ENCODE measurements around the gene TRIM24.
"Not testable (repeated sequence)": the region's sequence is repeated elsewhere in the genome, so short reads cannot be mapped to it uniquely, and the experiment has no call there.

The TRIM24 gene

DNA sequence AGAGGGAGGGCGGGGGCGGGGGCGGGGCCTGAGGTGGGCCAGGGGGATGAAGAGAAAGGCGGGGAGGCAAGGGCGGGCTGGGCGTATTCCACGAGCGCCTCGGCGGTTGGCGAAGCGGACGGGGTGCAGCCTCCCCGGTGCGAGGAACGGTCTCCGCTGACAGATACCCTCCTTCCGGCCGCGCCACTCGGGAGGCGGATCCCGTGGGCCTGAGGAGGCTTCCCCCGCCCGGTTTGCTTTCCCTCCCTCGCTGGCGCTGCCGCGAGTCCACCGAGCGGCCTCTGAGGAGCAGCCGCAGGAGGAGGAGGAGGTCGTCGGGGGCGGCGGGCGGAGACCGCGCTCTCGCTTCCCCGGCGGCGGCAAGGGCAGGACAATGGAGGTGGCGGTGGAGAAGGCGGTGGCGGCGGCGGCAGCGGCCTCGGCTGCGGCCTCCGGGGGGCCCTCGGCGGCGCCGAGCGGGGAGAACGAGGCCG lies at the start of gene TRIM24:
Gene TRIM24 (plus strand): TSS at position 84 of the 473 bp plus-strand sequence. CDS start 290 bp downstream, at position 374.
- DNase-seq (ENCODE audit: low spot score): peak; percentile 98

DNA sequence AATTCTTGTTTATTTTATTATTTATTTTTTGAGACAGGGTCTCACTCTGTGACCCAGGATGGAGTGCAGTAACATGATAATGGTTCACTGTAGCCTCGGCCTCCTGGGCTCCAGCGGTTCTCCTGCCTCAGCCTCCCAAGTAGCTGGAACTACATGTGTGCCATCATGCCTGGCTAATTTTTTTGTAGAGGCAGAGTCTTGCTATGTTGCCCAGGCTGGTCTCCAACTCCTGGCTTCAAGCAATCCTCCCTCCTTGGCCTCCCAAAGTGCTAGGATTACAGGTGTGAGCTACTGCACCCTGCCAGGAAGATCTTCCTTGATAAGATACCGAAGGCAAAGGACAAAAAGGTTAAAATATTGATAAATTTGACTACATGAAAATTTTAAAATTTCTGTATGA lies 48.0 kb upstream of the TRIM24 start:
- DNase-seq (ENCODE audit: low spot score): not testable (repeated sequence)

DNA sequence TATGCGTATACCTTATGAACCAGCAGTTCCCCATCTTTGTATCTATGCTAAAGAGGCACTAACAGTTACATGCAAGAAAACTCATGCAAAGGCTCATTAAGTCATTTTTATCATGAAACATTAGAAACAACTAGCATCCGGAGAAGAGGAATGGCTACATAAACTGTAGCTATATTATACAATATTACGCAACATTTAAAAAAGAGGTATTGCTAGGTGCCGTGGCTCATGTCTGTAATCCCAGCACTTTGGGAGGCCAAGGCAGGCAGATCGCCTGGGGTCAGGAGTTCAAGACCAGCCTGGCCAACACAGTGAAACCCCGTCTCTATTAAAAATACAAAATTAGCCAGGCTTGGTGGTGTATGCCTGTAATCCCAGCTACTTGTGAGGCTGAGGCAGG lies 47.1 kb upstream of the TRIM24 start:
- not testable (repeated sequence) for DNase-seq (ENCODE audit: low spot score)

DNA sequence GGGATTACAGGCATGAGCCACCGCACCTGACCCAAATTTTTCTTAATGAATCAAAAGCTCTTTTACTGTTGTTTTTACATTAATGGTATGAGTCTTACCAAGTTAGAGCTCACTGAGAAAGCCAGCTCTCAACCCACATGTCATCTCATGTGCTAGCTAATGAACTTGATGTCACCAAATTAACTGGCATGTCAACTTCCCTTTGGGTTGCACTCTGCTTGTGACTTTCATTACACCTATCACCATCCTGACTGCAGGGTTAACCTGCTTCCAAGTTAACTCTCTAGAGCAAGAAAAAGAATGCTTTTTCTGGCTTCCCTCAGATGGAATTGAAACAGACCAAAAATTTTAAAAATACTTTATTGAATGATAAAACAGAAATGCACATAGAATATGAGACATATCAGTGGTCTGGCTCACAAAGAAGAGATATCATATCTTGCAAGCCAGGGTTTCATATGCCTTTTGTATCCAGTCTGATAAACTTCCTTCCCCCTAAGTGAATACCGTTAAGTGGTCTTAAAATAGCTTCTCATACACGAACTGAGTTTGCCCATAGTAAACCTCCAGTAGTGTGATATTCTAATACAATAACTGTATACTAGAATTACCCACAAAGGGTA lies 42.9 kb upstream of the TRIM24 start:
- no peak for DNase-seq (ENCODE audit: low spot score)

DNA sequence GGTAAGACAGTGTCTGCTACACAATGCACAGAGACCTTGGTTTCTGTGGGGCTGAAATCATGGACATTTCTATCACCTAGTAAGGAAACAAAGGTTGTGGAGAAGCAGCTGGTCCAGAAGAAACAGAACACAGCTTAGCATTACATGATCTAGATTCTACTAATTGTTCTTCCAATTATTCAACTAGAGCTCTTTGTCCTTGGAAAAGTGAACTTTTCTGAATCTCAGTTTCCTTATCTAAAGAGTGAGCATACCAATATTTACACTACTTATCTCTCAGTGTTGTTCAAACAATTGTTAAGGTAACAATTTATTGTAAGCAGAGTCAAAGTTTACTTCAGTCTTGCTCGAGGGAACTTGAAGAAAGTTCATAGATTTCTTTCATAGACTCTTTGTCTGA lies 42.3 kb upstream of the TRIM24 start:
- DNase-seq (ENCODE audit: low spot score): no peak

DNA sequence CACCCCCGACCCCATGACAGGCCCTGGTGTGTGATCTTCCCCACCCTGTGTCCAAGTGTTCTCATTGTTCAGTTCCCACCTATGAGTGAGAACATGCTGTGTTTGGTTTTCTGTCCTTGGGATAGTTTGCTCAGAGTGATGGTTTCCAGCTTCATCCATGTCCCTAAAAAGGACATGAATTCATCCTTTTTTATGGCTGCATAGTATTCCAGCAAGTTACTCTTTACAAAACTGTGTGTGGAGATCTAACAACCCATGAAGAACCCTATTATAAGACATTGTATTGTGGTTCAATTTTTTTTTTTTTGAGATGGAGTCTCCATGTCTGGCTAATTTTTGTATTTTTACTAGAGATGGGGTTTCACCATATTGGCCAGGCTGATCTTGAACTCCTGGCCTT lies 41.7 kb upstream of the TRIM24 start:
- DNase-seq (ENCODE audit: low spot score): not testable (repeated sequence)

DNA sequence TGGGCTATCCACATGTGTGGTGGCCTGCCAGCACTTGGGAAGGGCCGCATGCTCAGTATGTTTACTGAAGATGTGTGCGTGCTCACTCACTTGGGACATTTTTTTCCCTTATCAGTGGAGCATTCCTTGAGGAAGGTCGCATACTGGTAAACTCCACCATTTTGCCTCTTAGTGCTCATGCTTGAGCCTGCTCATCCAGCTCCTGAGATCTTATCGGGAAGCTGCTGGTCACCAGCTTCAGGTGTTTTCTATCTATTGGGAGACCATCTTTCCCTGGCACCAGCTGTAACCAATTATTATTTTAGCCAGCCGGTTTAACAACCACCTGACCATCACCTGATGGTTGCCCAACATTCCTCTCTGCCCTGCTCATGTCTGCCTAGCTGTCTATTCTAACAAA lies 35.0 kb upstream of the TRIM24 start:
- DNase-seq (ENCODE audit: low spot score): no peak

DNA sequence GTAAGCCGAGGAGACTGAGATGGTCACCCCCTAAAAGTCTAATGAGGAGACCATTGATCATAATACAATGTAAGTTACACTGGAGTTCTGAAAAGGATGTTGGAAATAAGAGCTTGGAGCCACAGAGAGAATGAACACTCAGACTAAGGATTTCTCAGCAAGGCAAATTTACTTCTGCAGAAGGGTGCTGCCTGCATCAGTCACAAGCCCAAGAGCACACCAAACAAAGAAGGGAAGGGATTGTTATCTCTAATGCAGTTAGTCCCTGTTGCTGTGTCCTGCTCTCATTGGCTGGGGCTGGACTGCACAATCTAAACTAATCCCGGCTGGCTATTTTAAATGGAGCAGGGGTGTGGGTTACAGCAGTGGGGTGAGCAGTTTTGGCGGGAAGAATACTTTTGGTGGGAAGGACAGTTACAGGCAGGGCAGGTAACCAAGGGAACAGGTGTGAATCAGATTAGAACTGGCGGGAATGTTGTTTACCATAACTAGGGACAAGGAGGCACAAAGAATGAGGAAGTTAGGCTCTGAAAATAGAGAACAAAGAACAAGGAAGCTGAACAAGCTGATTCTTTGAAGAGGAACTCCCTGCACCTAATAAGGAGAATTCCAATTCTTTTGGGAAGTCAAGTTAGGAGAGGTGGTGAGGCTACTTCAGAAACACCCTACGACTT lies 30.3 kb upstream of the TRIM24 start:
- DNase-seq (ENCODE audit: low spot score): peak; percentile 55

DNA sequence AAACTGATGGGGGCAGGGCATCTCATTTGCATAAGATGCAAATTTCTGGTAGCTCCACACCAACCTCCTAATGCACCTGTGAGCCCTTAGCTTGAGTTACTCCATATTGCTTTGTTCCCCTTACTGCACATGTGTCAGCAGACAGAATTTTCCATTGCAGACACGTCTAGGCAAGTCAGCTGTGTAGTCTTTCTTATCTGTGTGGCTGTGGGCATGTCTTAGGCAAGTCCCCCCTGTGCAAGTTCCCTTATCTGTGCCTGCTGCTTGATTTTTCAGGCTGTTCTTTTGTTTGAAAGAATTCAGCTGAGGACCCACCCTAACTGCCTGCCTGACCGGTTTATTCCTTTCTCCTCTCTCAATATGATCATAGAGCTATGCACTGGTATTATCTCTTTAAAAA lies 28.5 kb upstream of the TRIM24 start:
- DNase-seq (ENCODE audit: low spot score): no peak

DNA sequence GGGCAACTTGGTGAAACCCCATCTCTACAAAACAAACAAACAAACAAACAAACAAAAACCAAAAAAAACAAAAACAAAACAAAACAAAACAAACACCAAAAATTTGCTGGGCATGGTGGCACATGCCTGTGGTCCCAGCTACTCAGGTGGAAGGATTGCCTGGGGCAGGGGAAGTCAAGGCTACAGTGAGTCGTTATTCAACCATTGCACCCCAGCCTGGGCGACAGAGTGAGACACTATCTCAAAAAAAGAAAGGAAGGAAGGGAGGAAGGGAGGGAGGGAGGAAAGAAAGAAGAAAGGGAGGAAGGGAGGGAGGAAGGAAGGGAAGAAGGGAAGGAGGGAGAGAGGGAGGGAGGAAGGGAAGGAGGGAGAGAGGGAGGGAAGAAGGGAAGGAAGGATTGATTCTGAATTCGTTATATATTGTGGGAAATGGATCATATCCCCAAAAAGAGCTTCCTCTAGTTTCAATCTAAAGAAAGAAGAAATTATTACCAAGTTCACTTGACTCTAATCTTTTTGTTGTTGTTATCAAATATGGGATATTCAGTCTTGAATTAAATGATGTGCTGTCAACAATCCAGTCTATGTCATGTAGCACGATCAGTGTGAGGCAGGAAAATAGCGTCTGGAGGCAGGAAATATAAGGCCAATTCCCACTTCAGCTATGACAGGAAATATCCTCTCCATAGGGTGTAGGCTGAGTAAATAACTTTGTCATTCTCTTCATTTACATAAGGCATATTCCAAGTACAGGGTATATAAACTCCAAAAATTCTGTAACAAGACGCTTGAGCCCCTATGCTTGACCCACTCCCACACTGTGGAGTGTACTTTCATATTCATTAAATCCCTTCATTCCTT lies 26.2 kb upstream of the TRIM24 start:
- no peak for DNase-seq (ENCODE audit: low spot score)

DNA sequence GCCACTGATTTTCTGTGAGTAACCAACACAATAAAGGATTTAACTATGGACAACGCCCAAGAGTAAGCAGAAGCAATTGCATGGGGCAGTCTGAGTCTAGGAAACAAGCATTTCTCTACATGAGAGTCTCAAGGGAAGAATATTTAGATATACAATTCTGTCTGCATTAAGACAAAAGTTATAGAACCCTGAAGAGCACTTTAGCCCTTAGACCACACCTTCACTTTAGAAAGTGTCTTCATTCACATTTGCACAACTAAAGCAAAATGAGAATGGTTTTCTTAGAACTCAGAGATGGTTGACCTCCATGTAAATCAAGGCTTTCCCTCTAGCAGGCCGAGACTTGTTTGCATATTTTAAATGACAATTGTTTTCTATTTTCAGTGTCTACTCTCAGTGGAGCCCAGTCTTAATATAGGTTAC lies 25.5 kb upstream of the TRIM24 start:
- DNase-seq (ENCODE audit: low spot score): no peak

DNA sequence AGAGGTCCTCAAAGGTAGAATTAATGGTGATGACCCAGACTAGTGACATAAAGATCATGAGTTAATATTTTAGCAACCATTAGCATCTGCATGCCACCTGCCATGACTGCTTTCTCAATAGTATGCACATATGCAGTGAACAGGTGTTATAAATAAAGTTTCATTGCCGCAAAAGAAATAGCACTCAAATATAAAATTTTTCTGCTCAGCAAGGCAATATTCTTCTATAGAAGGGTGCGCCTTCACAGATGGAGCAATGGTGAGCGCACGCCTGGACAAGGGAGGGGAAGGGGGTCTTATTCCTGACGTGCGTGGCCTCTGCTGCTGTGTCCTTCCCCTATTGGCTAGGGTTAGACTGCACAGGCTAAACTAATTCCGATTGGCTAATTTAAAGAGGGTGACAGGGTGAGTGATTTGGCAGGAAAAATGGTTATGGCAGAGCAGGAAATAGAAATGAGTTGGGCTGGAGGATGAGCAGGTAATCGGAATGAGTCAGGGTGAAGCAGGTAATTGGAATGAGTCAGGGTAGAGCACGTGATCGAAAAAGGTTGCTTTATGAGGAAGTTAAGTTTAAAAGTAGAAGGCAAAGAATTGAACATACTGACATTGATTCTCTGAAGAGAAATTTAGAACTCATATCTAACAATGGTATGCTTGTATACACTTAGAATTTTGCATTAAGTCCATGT lies 24.7 kb upstream of the TRIM24 start:
- peak; percentile 57 for DNase-seq (ENCODE audit: low spot score)

DNA sequence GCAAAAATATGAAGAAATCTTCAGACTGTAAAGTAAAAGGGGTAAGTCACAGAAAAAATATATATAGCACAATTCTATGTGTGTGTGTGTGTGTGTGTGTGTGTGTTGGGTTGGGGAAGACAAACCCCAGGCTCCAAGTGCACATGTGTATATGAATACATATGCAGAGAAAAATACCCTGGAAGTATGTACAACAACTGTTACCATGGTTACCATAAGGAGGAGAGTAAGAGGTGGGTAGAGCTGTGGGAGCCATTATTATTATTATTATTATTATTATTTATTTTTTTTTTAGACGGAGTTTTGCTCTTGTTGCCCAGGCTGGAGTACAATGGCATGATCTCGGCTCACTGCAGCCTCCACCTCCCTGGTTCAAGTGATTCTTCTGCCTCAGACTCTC lies 23.7 kb upstream of the TRIM24 start:
- no peak for DNase-seq (ENCODE audit: low spot score)

DNA sequence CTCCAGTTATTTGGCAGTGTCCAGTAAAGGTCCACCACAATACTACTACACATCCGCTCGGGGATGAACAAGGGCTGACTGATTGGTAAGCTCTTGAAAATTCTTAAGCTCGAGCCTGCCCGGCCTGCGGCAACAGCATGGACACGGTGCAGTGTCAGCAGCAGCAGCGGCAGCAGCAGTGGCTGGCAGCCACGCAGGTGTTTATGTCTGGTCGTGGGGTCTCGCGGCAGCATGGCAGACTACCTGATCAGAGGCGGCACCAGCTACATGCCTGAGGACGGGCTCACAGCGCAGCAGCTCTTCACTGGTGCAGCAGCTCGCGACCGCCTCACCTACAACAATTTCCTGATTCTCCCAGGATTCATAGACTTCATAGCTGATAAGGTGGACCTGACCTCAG lies 19.6 kb upstream of the TRIM24 start:
- no peak for DNase-seq (ENCODE audit: low spot score)

DNA sequence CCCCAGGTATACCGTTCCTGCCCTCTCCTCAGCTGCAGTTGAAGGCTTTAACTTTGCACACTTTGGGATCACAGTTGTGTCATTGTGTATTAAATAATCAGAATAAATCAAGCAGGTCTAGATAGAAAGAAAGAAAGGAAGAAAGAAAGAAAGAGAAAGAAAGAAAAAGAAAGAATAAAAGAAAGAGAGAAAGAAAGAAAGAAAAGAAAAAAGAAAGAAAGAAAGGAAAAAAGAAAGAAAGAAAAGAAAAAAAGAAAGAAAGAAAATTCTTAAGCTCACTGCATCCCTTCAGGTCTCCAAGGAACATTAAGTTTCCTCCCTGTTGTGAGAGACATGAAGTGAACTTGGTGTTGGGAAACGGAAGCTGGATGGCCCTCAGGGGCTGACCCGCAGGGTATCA lies 17.2 kb upstream of the TRIM24 start:
- DNase-seq (ENCODE audit: low spot score): no peak

DNA sequence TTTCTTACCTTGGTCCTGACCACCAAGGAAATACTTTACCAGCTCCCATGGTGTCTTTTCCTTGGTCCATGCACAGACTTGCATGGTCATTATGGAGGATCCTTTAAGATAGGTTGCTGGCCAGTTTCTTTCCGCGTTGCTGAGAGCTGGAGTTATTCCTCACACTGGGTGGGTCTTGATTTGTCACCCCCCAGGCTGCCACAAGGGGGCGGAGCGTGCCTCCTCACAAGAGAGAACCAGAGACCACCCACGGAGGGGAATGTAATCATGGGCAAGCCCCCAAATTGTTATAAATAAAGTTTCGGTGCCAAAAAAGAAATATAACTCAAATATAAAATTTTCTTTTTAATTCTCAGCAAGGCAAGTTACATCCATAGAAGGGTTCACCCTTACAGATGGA lies 10.5 kb upstream of the TRIM24 start:
- DNase-seq (ENCODE audit: low spot score): no peak

DNA sequence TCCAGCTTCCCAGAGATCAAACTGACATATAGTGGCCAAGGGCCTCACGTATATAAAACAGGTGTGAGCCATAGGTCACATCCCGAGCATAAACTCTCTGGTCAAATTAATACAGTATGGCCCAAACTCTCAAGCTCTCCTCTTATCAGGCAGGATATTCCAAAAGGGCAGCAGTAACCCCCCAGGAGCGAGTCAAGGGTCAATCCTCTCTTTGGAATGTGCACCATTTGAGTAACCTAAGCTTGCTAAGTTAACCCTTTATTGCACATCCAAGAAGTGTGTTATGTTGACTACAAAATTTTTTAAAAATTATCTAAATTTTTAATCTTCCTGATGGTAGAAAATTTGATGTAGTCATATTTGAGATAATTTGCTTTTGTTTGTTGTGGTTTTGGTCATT lies 4.5 kb upstream of the TRIM24 start:
- no peak for DNase-seq (ENCODE audit: low spot score)

DNA sequence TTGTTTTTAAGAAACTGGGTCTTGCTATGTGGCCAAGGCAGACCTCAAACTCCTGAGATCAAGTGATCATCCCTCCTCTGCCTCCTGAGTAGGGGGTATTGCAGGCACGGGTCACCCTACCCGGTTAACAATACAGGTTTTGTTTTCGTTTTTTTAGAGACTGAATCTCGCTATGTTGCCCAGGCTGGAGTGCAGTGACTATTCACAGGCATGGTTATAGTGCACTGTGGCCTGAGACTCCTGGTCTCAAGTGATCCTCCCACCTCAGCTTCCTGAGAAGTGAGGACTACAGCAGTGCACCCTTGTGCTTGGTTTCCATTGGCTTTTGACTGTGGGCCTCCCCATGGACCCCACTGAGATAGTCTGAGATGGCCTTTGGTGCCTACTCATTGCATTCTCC lies 3.8 kb upstream of the TRIM24 start:
- DNase-seq (ENCODE audit: low spot score): no peak

DNA sequence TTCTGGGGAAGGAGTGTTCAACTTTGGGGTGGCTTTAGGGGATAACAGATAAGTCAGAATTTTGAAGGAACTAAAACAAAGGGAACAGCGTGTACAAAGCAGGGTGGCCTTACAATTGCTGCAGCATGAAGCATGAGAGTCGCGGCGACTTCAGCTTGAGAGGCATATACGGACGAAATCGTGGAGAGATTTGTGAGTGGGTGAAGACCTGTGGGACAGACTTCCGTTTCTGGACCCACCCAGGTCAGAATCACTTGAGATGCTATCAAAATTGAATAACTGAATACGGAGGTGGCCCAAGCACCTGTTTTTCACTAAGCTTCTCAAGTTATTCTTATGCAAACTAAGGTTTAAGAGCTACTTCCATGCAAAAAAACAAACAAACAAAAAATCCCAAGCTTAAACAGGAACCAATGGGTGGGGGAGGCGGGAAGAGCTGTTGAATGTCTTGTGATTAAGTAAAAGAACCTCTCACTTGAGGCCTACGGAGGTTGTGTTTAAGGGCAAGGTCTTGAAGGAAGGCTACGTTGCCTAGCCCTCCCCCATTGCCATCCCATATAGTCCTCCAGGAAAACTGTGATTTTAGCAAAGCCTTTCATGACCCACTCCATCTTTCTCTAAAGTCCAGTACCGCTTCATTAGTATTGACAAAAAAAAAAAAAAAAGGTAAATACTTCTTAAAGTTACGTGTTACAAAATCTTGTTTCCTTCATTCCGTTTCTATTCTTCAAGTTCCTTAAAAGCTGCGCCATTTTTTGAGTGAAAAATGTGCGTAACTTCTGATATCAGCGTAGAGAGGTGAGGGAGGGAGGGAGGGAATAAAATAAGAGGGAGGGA lies 1.3 kb upstream of the TRIM24 start:
- DNase-seq (ENCODE audit: low spot score): no peak

DNA sequence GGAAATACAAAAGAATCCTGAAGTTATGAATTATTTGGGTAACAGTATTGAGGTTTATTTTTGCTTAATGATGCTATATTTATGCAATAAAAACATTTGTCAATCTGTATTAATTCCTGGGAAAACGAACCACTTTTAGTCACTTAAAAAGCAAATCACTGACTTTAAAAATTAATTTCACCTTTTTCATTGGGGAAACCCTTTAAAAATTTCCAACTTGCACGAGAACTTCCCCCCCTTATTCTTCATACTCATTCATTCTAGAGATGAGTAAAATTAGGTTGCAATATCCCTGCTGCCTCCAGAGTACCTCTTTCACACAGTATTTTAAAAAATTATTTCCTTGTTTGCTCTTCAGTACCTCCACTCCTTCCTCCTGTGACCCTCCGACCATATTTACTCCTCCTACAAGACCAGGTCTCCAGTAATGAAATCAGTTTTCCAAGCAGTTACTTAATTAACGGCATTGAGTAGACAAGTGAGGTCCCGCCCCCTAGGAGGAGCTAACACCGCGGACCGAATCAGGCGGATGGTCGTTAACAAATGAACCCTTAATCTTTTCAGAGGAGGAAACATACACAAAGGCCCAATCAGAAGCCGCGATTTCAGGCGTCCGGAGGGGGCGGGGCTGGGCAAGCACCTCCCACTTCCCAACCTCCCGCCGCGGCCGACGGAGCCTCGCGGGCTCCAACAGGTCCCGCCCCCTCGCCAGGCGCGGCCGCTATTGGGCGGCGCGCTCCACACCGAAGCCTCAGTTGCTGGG lies 465 bp upstream of the TRIM24 start:
- no peak for DNase-seq (ENCODE audit: low spot score)
